GM20000 (cell line): Measurements from ENCODE around the gene RASSF4.
A peak's percentile ranks its signal among the peaks of the same experiment; 100 is the strongest.

Source experiments
- DNase-seq: peaks from one replicate; pipeline ENCODE4 v3.0.0; 2012; ENCODE audit warnings: low spot score
- CTCF ChIP-seq: IDR thresholded peaks from 2 replicates; pipeline ENCODE4 v1.5.1; 2012; ENCODE audit warnings: mild to moderate bottlenecking, control low read depth; ENCODE audit errors: extremely low read depth, missing control alignments

The RASSF4 gene

GRCh38 chr10:44927352-44927751, 32.2 kb upstream of the RASSF4 start:
- DNase-seq, result no peak
- TF ChIP-seq CTCF, result no peak

GRCh38 chr10:44928462-44928861, 31.1 kb upstream of the RASSF4 start:
- TF ChIP-seq CTCF, result no peak
- DNase-seq, result no peak

- no peak for TF ChIP-seq CTCF
- no peak for DNase-seq
Observed at GRCh38 chr10:44929356-44930255, 30.0 kb upstream of the RASSF4 start.

- TF ChIP-seq CTCF, result no peak
Observed at GRCh38 chr10:44930904-44931620, 28.5 kb upstream of the RASSF4 start.

GRCh38 chr10:44931621-44932516, 27.7 kb upstream of the RASSF4 start:
- TF ChIP-seq CTCF, result no peak
- DNase-seq, result no peak

More at GRCh38 chr10:44930904-44931620, 28.5 kb upstream of the RASSF4 start:
- DNase-seq, result no peak

GRCh38 chr10:44932517-44933450, 26.8 kb upstream of the RASSF4 start:
- peak; percentile 97 for TF ChIP-seq CTCF
- DNase-seq, result peak; percentile 81
